GM10248 (cell line): Measurements from ENCODE around the gene TUBA3E.
"Not testable (repeated sequence)": the region's sequence is repeated elsewhere in the genome, so short reads cannot be mapped to it uniquely, and the experiment has no call there.

Source experiments
- CTCF ChIA-PET: fragments of 300-600 bp; sonication (Branson Sonifier 250); formaldehyde crosslinking; extraction: SDS; loops from one replicate; lab custom pipeline; 2021; ENCODE audit warnings: antibody characterized with exemption; lab: Yijun Ruan, JAX
- POLR2A ChIA-PET: fragments of 350-650 bp; sonication (Branson Sonifier 250); formaldehyde crosslinking; extraction: SDS; loops from one replicate; lab custom pipeline; 2020; ENCODE audit warnings: antibody characterized with exemption; lab: Yijun Ruan, JAX
- DNase-seq: peaks from one replicate; pipeline ENCODE4 v3.0.0; 2012; ENCODE audit errors: extremely low spot score
- CTCF ChIP-seq: IDR thresholded peaks from 2 replicates; pipeline ENCODE4 v1.5.1; 2012; ENCODE audit warnings: mild to moderate bottlenecking, low read depth; ENCODE audit errors: extremely low read depth, missing control alignments, control extremely low read depth

Gene TUBA3E

GRCh38 chr2:130165293-130166016 is 32.8 kb downstream of the TUBA3E start:
- no peak for TF ChIP-seq CTCF
- ChIA-PET CTCF (no interaction called here), POLR2A (no interaction called here)
- no peak for DNase-seq

- POLR2A ChIA-PET: no interaction called here
- CTCF ChIA-PET: no interaction called here
- DNase-seq: no peak
- no peak for TF ChIP-seq CTCF
Observed at GRCh38 chr2:130162968-130163367, 35.3 kb downstream of the TUBA3E start.

- CTCF ChIA-PET, POLR2A ChIA-PET, DNase-seq: not testable (repeated sequence)
Observed at GRCh38 chr2:130162486-130162885, 35.8 kb downstream of the TUBA3E start.

GRCh38 chr2:130160838-130161705 is 37.2 kb downstream of the TUBA3E start:
- CTCF ChIA-PET, DNase-seq, POLR2A ChIA-PET: not testable (repeated sequence)

GRCh38 chr2:130160131-130160530 is 38.1 kb downstream of the TUBA3E start:
- no peak for DNase-seq
- TF ChIP-seq CTCF: no peak
- ChIA-PET POLR2A (no interaction called here), CTCF (no interaction called here)

GRCh38 chr2:130159376-130159775 is 38.9 kb downstream of the TUBA3E start:
- DNase-seq, POLR2A ChIA-PET: not testable (repeated sequence)
- CTCF ChIA-PET: interaction anchor here (1.5 kb wide), 1 partner anchor 11 kb away, joined by 4 read pairs; no protein-coding TSS in a partner anchor

- no peak for DNase-seq
- POLR2A ChIA-PET: no interaction called here
- CTCF ChIA-PET: interaction anchor here (1.3 to 1.5 kb wide), 3 partner anchors 12 to 23 kb away, joined by 3 to 5 read pairs (median 4); partner anchors contain the start of gene SMPD4
- TF ChIP-seq CTCF: no peak
Observed at GRCh38 chr2:130158631-130159030, 39.6 kb downstream of the TUBA3E start.
